GM19468 (cell line): Measurements from ENCODE around the gene BACH2.
"Not testable (repeated sequence)": the region's sequence is repeated elsewhere in the genome, so short reads cannot be mapped to it uniquely, and the experiment has no call there.

Source experiments
- ATAC-seq: cut with Tn5 transposase; IDR thresholded peaks from one replicate; pipeline ENCODE4 v1.9.1; 2021; ENCODE audit warnings: mild to moderate bottlenecking, moderate library complexity, moderate number of reproducible peaks; ENCODE audit not compliant: unreplicated experiment; ENCODE audit errors: extremely low read depth

The BACH2 gene

DNA sequence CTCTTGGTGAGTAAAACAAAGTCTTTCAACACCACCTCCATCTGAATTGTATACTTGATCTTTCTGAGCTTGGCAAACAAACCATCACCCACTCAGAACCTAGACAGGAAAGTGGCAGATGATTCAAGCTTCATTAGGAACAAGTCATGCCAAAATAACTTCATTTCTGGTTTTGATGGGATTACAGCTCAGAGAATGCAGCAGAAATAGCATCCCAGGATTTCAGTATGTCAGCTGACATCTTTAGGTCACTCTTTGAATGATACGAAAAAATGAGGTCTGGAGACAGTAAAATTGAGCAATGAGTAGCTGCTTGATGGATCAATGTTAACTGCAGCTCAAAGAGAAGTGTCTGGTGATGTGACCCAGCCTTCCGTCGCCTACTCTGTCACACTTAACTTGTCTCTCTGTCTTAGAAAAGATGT, 310.0 kb downstream of the BACH2 start:
- no peak for ATAC-seq

DNA sequence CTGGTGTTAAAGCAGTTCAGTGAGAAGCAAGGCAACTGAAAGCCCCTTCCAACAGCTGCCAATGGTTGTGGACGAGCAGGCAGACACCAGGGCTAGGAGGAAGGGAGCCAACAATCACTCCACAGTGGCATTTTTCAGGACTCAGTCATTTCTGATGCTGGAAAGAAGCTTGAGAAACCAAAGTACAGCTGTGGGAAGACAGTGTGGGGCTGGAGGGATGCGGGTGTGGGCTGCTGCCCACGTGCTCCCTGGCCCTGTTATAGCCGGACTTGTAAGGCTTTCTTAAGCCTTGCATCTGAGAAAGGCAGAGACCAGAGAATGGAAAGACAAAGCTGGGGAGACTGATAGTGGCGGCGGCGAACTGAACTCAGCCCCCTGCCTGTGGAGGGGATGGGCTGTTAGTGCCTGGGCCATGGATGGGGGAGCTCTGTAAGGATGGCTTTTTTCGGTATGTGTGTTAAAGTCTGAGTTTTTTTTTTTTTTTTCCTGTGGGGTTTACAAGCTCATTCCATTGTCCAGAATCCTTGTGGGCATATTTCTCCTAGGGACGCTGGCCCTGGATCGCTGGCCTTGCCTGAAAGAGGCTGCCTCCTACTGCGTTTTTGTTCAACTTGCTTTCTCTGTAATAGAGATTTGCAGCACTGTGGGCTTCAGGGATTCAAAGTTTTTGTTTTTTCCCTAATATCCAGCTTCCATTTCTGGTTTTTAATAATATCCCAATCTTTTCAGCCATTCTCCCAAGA, 310.7 kb downstream of the BACH2 start:
- no peak for ATAC-seq

DNA sequence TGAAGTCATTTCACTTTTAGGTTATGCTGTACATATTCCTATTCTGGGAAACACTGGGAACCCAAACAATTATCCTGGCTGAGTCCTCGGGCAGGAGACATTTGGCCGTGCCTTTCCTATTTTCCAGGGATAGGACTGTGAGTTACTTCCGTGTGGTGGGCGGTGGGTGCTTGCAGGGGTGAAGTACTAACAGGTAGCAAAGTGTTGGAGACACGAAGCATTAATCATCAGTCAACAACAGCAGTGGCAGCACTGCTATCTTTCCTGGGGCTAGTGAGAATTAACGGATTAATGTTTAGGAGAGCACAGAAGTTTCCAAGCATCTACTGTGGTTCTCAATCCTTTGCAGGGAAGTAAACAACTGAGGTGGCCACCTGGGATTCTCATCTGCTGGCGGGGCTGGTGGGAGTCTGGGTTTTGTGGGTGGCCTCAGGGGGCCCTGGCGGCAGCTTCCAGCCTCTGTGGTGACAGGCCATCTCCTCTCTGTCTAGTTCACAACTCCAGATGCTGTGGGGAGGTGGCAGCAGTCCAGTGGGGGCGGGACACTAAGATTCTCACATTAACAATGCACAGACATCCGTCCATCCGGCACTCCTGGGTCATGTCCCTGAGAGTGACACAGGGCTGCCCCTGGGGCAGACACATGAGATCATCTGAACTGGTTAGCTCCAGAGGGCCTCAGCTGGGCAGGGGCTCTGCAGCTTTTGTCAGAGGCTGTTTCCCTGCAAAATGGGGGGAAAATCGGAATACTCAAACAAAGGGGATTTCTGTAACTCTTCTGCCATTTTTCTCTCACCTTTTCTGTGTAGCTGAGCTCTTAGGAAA, 311.5 kb downstream of the BACH2 start:
- no peak for ATAC-seq

DNA sequence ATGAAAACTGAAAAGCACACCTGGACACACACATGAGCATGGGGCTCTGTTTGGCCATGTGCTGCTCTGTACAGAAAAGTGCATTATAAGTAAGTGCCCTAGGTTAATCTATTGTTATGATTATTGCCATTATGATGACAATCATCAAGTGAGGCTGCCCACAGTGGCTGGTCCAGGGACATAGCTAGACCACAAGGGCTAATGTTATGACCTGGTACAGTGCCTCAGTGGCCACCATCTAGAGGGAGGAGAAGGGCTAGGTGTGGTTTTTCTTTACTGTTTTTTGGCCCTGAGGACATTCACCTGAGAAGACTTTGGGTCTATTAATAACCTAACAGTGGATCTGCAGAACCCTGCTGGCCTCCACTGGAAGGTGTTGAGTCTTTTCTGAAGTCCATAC, 316.3 kb downstream of the BACH2 start:
- no peak for ATAC-seq

DNA sequence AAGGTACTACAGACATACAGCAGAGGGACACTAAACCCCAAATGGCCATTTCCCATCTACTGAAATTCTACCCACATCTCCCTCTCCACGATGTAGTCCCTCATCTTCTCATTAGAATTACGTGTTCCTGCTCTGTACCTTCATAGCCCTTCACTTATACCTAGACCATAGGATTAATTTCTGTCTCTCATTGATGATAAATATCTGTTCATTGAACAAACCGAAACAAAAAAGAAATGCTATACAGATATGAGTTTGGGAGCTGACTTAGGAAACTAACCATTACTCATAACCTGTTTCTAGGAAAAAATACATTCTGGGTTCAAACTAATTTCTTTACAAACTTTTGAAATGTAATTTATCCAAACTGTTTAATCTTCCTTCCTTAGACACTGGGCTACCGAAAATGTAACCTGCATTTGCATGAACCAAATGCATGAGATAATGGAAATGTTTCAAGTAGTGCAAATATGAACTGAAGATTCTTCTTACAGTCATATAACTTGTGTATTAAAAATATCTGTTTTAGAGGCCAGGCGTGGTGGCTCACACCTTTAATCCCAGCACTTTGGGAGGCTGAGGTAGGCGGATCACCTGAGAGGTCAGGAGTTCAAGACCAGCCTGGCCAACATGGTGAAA, 317.0 kb downstream of the BACH2 start:
- no peak for ATAC-seq

DNA sequence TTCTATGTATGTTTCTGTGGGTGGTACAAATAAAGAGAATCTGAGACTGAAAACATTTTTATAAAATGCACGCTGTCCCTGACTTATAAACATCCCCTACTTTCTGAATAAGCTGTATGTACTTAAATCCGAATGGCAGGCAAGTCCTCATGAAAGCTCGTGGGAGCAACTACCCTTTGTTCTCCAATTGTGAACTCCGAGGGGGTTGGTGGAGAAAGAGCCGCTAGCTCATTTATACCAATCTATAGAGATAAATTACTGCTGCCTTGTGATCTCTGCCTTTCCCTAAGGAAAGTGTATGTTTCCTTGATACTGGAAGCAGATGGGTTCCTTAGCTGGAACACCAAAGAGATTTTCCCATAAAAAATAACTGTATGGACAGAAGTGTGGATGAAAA, 317.9 kb downstream of the BACH2 start:
- no peak for ATAC-seq

DNA sequence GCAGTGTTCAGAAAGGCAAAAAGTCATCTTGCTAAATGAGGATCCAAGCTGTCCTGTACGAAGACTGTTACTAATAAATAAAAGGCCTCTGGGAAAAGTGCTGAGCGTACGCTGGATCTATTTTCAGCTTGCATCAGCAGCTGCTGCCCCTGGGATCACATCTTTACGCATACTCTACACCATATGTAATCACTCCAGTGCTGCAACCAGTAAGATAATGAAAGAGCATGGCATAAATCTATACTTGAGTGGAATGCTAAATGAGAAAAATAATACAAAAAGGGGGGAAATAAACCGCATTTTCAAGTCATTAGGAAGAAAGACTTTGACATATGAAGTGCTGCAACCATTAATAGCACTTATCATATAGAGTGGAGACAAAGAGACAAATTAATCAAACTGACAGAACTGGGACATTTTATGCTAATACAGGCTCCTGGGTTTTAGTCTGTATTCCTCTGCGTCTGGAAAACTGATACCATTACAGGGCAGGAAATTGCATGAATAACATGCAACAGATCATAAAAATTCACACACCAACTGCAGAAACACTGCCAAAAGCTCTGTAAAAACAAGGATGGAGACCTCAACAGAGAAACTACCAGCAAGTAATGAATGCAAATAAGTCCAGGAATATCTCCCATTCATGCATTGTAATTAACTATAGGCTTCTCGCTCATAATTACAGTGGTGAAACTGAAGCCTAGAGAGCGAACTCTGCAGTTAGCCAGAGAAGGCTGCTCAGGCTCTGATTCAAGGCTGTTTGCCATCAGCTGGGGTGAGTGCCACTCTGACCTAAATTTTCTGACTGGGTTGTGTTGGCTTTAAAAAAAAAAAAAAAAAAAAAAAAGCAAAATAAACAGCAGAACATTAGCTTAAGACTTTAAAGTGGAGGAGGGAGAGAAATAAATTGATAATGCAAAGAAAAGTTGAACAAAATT, 318.6 kb downstream of the BACH2 start:
- ATAC-seq, result no peak

DNA sequence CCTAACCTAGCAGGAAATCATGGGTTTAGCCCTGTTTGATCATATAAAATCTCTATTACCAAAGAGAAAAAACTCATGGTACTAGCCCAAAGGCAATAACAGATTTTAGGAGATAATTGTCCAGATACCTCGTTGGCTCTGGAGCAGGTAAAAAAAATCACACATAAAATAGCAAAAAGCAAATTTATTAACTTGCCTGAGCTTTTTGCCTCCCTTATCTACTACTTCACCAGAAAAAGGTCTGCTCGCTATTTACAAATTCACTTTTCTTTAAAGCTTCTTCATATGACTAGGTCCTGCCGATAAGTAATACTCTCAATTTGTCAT, 320.0 kb downstream of the BACH2 start:
- no peak for ATAC-seq

DNA sequence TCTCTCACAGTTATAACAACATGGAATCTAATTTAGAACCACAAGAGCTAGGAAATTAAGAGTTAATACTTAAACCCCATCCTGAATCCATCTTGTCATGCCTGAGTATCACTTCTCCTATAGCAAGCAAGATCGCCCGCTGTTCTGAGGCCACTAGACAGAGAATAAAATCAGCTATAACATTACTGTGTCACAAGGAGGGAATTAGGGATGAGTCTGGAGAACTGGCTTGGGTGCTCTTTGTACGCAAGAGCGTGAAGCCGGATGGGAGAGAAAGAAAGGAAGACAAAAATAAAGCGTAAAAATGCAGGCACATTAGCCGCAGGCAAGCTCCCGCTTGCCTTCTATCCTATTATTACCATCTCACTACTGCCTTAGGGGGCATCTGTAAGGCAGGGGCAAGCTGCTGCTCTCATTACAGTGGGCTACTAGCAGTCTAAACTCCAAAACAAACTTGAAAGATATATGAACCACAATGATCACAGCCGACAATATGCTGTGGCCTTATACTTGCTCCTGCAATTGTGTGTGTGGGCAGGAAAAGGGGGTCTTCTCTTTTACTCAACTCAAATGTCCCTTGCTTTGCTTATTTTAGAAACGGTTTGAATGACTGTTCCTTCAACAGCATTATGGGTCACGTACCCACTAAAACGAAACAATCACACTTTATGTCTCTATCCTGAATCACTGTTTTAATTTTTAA, 320.5 kb downstream of the BACH2 start:
- no peak for ATAC-seq

DNA sequence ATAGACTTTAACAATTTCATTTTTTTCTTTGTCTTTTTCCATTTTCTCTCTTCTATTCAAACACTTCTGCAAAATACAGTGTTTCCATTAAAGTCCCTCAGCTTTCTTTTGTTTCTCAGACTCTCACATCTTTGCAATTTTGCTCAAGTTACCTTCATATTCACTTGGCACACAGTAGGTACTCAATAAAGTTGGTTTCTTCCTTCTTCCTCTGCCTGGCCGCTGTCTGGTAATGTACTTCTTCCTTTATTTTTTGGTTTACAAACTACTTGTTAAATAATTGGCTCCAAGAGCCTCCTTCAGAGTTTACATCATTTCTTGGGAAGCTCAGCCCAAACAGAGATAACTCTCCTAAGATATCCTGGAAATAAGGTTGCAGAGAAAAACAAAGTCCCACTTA, 321.3 kb downstream of the BACH2 start:
- ATAC-seq, result no peak

DNA sequence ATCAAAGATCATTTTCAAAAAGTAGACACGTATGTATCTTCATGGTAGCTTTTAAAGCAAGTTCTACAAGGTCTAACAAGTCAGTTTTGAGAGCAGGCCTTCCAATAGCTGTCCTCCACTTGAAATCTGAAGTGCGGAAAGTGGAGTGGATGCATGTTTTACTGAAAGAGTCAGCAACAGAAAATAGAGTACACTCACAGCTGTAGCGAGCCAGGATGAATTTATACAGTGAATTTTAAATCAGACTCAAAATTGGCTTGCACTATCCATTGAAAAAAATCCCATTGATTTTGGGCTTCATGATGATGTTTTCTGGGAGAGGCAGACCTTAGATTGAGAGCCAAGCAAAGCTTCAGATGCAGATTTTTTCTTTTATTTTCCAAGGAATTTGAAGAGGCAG, 321.8 kb downstream of the BACH2 start:
- no peak for ATAC-seq

DNA sequence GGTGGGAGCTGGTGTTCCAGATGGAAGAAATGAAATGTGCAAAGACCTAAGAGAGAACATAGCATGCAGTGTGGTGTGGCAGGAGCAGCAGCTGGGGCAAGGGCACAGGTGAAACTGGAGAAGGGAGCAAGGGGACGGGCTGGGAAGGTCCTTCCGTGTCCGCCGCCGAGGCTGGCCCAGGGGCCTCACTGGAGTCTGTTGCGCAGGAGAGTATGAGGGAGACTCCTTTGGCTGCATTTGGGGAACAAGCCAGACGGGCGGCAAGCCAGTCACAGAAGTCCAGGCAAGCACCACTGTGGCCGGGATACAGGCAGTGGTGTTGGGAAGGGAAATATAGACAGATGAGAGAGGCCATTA, 324.6 kb downstream of the BACH2 start:
- ATAC-seq, result no peak

DNA sequence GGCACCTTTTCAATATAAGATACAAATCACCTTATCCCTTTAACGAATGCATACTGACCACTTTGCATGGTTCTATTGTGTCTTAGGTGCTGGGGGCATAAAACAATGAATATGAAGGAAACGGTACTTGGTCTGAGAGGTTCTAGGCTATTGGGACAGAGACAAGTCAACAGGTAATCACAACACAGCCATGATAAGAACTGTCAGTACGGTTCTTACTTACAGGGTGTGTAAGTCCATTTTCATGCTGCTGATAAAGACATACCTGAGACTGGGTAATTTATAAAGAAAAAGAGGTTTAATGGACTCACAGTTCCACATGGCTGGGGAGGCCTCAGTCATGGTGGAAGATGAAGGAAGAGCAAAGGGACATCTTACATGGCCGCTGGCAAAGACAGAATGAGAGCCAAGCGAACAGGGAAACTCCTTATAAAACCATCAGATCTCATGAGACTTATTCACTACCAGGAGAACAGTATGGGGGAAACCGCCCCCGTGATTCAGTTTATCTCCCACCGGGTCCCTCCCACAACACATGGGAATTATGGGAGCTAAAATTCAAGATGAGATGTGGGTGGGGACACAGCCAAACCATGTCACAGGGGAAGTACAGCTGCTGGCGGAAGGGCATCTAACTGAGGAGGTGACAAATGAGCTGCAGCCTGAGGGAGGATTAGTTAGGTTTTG, 325.2 kb downstream of the BACH2 start:
- not testable (repeated sequence) for ATAC-seq

DNA sequence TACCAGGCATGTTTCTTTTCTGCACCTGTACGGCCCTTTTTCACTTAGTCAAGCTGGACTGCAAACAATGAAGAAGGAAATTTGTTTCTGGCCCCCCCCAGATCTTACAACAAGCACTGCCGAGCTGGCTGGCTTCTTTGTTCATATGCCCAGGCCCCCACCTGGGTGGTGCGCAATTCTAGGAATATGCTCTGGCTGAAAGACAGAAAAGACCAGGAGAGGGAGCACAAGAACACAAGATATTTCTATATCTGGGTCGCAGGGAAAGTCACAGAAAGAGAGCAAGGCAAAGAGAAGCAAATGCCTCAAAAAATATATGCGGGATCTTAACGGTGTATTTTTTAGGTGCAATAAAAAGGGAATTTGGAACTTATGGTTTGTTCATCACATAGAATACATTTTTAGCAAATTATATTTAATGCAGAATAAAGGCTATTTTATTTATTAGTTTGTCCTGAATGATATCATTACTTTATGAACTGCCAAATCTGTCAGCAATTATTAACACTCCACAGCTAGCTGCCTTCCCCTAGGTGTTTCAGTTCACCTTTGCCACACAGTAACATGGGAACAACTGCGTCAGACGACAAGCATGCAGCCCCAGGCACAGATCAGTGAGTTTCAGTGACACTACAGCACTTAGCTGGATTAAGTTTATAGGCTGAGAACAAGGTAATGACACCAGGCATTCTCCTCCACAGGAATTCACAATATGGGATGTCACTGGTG, 325.9 kb downstream of the BACH2 start:
- ATAC-seq, result no peak

DNA sequence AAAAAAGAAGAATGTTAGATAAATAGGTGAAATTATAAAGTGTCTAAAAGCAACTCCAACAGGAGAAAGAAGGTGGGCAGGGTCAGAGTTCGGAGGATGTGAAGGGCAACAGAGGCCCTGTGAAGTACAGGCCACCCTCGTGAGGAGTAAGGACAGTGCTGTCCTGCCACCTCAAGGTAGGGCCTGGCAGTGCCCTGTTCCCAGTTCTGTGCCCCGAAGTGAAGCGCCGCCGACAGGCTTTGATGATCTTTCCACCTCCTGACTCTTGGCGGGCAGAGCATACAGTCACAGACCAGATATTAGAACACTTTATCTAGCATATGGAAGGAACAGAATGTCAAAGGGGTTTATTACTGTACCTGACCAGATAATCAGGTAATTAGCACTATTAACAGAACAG, 326.6 kb downstream of the BACH2 start:
- no peak for ATAC-seq

DNA sequence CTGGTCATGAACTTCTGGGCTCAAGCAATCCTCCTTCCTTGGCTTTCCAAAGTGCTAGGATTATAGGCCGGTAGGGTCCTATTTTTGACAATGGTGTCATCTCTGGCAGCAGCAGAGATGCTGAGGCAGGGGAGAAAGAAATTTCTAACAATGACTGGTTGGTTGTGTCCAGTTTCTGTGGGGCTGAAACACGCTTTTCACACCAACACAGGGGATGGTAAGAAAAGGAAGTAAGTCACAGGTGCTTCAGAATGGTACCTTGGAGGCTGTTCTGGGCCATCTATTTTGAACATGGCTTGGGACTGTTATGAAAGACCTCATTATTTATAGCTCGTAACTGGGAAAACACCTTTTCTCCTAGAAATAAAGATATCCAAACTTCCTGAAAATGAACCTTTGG, 329.7 kb downstream of the BACH2 start:
- ATAC-seq, result no peak

DNA sequence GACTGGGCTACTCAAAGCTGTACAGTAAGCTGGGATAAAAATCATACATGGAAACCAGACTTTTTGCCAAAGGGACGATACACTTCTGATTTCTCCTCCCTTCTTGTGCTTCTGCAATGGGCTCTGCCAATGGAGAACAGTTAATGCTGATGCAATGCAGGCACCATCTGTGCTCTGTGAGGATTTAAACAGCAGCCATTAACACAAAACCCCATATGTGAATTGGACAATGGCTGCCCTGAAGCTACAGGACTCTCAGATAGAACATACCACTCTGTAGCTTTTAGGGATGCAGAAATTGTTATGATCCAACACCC, 330.5 kb downstream of the BACH2 start:
- ATAC-seq, result no peak

DNA sequence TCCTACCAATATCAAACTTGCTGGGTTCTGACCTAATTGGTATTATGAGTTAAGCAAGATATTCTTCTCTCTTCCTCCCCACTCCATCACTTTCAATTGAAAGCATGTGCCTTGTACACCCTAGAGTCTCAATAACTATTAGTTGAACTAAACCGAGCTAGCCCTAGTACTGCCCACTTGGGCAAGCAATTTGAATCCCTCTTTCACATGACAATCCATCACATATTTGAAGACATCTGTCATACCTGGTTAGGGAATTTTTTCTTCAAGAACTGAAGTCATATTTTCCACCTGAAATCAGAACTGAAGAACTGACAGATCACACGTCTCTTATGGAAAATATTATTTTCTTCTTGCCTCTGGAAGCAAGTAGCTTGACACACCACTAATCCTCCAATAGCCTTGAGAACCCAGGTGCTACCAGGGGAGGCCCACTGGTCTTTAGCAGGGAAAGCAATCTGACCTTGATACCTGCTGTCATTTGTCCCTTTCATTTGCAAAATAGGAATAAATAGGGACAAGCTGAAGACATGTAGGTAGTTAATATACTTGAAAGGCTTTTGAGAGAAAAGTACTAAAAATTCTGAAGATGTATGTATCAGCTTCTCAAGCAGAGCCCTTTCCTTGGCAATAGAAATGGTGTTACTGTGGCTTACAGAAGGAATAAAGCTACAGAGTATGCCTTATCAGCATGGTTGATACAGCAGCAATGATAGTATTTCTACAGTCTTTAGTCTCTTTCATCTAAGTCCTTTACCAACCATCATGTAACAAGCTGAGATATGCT, 331.0 kb downstream of the BACH2 start:
- no peak for ATAC-seq
